CD4-positive, alpha-beta T cell (primary cell): ENCODE results near the gene CAPS. TPM values are rescaled to one million over a fixed set of nuclear protein-coding genes. Genes with fewer than 3 reads are reported as not detected.

Experiments used
- ATAC-seq: fragments of 200-7000 bp; cut with Tn5 transposase; one replicate; pipeline ENCODE4 v1.10.0; 2022; ENCODE audit warnings: mild to moderate bottlenecking; ENCODE audit not compliant: poor library complexity
- CTCF ChIA-PET: fragments of 350-600 bp; sonication (Branson Sonifier 250); formaldehyde crosslinking; loops from one replicate; lab custom pipeline; 2021; ENCODE audit warnings: antibody characterized with exemption, inconsistent platforms; lab: Charles Lee
- POLR2A ChIA-PET: fragments of 350-600 bp; sonication (Branson Sonifier 250); formaldehyde crosslinking; loops from one replicate; lab custom pipeline; 2021; ENCODE audit warnings: antibody characterized with exemption, inconsistent platforms; lab: Charles Lee
- DNase-seq, 14 experiments: peaks; one replicate each; pipeline ENCODE4 v3.0.0-alpha.2; 2013 to 2020; ENCODE audit warnings: mixed read lengths in 2 of 14
- H3K27ac ChIP-seq, 2 donors: one replicate each; pipeline versions ENCODE4 v1.5.1 to v1.7.0; 2013; ENCODE audit warnings: low read length in 2 of 2, low read depth in 1 of 2, mild to moderate bottlenecking in 1 of 2
- H3K27me3 ChIP-seq, 2 experiments: 1 replicate in 1 of 2; 2 replicates in 1 of 2; pipeline versions ENCODE4 v1.6.1 to v1.7.0; 2013; ENCODE audit warnings: low read length in 2 of 2, control low read depth in 1 of 2, mild to moderate bottlenecking in 1 of 2, moderate library complexity in 1 of 2; ENCODE audit not compliant: insufficient read depth in 2 of 2, control insufficient read depth in 1 of 2
- H3K36me3 ChIP-seq: one replicate; pipeline ENCODE4 v1.6.1; 2013; ENCODE audit warnings: low read length, control low read depth; ENCODE audit not compliant: insufficient read depth
- H3K4me1 ChIP-seq: one replicate; pipeline ENCODE4 v1.6.1; 2013; ENCODE audit warnings: low read length, control low read depth; ENCODE audit not compliant: insufficient read depth
- H3K4me3 ChIP-seq: one replicate; pipeline ENCODE4 v1.5.1; 2013; ENCODE audit warnings: mild to moderate bottlenecking, low read length, moderate library complexity
- H3K9me3 ChIP-seq, 2 experiments: 1 replicate in 1 of 2; 2 replicates in 1 of 2; pipeline versions ENCODE4 v1.6.1 to v1.7.0; 2013; ENCODE audit warnings: low read length in 2 of 2, mild to moderate bottlenecking in 2 of 2, control low read depth in 1 of 2, moderate library complexity in 1 of 2; ENCODE audit not compliant: control insufficient read depth in 1 of 2, insufficient read depth in 1 of 2
- H3K27ac Mint-ChIP-seq: one replicate; pipeline ENCODE4 v1.8.0; 2020; ENCODE audit warnings: mixed read lengths
- H3K27me3 Mint-ChIP-seq: one replicate; pipeline ENCODE4 v1.8.0; 2021; ENCODE audit warnings: mixed read lengths
- H3K36me3 Mint-ChIP-seq: one replicate; pipeline ENCODE4 v1.8.0; 2021; ENCODE audit warnings: low read depth, mixed read lengths
- H3K4me1 Mint-ChIP-seq: one replicate; pipeline ENCODE4 v1.8.0; 2021; ENCODE audit warnings: low read depth, mixed read lengths
- H3K4me3 Mint-ChIP-seq: one replicate; pipeline ENCODE4 v1.8.0; 2020; ENCODE audit warnings: mild to moderate bottlenecking, mixed read lengths
- H3K9me3 Mint-ChIP-seq: one replicate; pipeline ENCODE4 v1.8.0; 2020; ENCODE audit warnings: mixed read lengths
- CTCF ChIP-seq: fragments of 200-600 bp; IDR thresholded peaks from one replicate; pipeline ENCODE4 v1.8.0; 2022; ENCODE audit warnings: antibody characterized with exemption, mild to moderate bottlenecking
- intact Hi-C, 2 experiments: fragments of 100-400 bp; cut with DNase I in 1 of 2; cut with micrococcal nuclease in 1 of 2; formaldehyde crosslinking; loops; one replicate each; pipeline versions ENCODE4 v1.15.1 to v1.9.0; 2023 to 2025; cut with DNase I, micrococcal nuclease
- total RNA-seq, 174 experiments: library from RNA in 2 of 174; stranded (reverse) in 2 of 174; gene quantifications; one replicate each; pipeline ENCODE4 v1.2.3 and lab custom pipeline; 2021 to 2026

Gene CAPS
- total RNA-seq, 2 experiments from 2014 or later, result 43.2 to 44.2 TPM

DNA sequence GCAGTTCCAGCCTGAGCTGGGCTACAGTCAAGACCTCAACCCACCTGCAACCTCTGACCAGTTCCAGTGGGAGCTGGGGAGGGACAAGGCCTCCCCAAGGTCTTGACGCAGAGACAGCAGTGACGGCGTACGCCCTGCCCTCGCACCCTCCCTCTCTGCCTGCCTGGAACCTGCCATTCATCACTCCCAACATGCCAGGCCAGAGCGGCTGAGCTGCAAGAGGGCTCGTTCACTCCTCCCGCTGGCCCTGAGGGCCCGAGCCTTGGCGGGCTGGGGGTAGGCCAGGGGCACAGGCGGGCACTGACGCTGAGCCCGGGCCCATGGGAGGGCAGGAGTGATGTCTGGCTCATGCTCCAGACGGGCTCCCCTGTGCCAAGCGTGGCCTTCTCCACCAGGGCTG, 18.6 kb upstream of the CAPS start:
- TF ChIP-seq CTCF, result no peak
- ATAC-seq, result no peak
- POLR2A ChIA-PET, result no interaction called here
- Histone ChIP-seq H3K36me3 (peaks cover 30% of the 10 kb centered on the region), H3K9me3 (peaks cover 0 to 7% of the 10 kb centered on the region in 2 experiments), H3K4me1 (peaks cover 16% of the 10 kb centered on the region), H3K27ac (no peak overlapping the region), H3K4me3 (no peak overlapping the region), H3K27me3 (no peaks in the 10 kb centered on the region)
- no peaks in the 10 kb centered on the region for H3K27me3 Mint-ChIP-seq
- H3K36me3 Mint-ChIP-seq, result peaks cover 17% of the 10 kb centered on the region
- H3K4me1 Mint-ChIP-seq, result no peaks in the 10 kb centered on the region
- H3K4me3 Mint-ChIP-seq, result no peak overlapping the region
- no peaks in the 10 kb centered on the region for H3K9me3 Mint-ChIP-seq
- CTCF ChIA-PET, result no interaction called here
- H3K27ac Mint-ChIP-seq, result no peak overlapping the region
- no peak for DNase-seq
- intact Hi-C loops, result no loop called here

GRCh38 chr19:5895890-5896289, 18.2 kb upstream of the CAPS start:
- DNase-seq (no peak), ATAC-seq (no peak)
- intact Hi-C loops, result no loop called here
- Histone ChIP-seq H3K4me1 (peaks cover 18% of the 10 kb centered on the region), H3K4me3 (no peak overlapping the region), H3K9me3 (peaks cover 0 to 7% of the 10 kb centered on the region in 2 experiments), H3K27me3 (no peaks in the 10 kb centered on the region), H3K36me3 (peaks cover 30% of the 10 kb centered on the region), H3K27ac (no peak overlapping the region)
- Mint-ChIP-seq H3K4me1 (peaks cover 1% of the 10 kb centered on the region), H3K27ac (no peak overlapping the region), H3K27me3 (no peaks in the 10 kb centered on the region), H3K36me3 (peaks cover 18% of the 10 kb centered on the region), H3K4me3 (peak overlapping the region; percentile 38), H3K9me3 (no peaks in the 10 kb centered on the region)
- POLR2A ChIA-PET, result no interaction called here
- CTCF ChIA-PET, result no interaction called here
- TF ChIP-seq CTCF, result no peak

- H3K27ac Mint-ChIP-seq, result no peak overlapping the region
- Histone ChIP-seq H3K27me3 (no peaks in the 10 kb centered on the region), H3K9me3 (peaks cover 0 to 7% of the 10 kb centered on the region in 2 experiments), H3K4me3 (no peak overlapping the region), H3K36me3 (peaks cover 30% of the 10 kb centered on the region), H3K4me1 (peaks cover 23% of the 10 kb centered on the region), H3K27ac (no peak overlapping the region)
- H3K36me3 Mint-ChIP-seq, result peaks cover 24% of the 10 kb centered on the region
- no peak for TF ChIP-seq CTCF
- ChIA-PET CTCF (no interaction called here), POLR2A (no interaction called here)
- no peak overlapping the region for H3K4me3 Mint-ChIP-seq
- H3K27me3 Mint-ChIP-seq, result no peaks in the 10 kb centered on the region
- DNase-seq, result no peak
- no peaks in the 10 kb centered on the region for H3K9me3 Mint-ChIP-seq
- intact Hi-C loops, result no loop called here
- no peak for ATAC-seq
- peaks cover 6% of the 10 kb centered on the region for H3K4me1 Mint-ChIP-seq
Observed at GRCh38 chr19:5896365-5897076, 17.5 kb upstream of the CAPS start.
